ENCODE data around the gene ENOX1. TPM values are rescaled to one million over a fixed set of nuclear protein-coding genes. Genes with fewer than 3 reads are reported as not detected.

Gene ENOX1
- total RNA-seq, 1 experiment from 2014 or later: 0.26 TPM

DNA sequence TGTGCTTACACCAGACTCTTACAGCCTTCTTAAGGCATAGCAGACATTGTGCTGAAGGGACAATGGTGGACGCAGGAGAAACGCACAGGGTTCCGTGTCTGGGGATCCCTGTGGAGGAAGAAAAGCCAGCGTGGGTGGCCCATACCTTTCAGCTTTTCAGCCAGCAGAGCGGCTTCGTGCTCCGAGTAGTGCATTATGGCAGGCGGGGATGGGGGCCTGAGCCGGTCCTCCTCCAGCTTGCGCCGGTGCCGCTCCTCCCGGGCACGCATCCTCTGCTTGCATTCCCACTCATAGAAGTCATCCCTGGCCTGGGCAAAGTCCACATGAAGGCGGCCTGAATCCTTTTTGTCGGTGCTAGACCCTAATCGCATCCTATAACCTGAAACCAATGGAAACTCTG is 431.0 kb downstream of the ENOX1 start (continued):
- no peak for TF ChIP-seq SOX15 (CRISPR knock-in tag; IDR thresholded peaks at IDR 0.05)

DNA sequence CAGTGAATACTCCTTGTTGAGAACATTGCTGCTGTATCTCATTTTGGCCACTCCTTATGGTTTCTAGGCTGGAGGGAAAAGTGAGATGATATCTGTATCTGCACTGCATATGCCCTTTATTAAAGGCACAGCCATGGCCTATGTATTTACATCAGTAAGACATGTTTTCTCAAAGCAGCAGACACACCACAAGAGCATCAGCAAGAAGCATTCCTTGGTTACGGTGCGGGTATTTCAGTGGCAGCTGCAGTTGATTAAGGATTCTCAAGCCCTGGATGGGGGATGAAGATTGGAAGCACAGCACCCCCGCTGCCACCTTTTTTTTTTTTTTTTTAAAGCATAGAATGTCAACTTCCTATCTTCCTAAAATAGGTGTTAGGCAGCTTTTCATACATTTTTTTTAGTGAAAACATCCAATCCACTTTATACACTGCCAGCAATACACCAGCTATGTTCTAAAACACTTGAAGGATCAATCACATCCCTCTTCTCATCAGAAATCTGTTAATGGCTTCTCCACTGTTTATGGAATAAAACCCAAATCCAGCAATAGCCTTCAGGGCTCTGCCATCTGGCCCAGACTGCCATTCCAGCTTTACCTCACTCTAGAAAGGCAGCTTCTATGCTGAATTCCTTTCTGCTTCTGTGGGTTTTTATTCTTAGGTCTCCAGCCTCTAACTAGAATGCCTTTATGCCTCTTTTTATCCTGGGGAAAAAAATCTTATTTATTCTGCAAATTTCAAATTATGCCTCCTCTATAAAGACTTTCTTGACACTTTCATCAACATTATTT is 432.4 kb downstream of the ENOX1 start:
- Mint-ChIP-seq H3K27me3 (ENCODE audit: low read depth) (no peaks in the 10 kb centered on the region; the same call in 1 of the 2 replicates), H3K36me3 (no peaks in the 10 kb centered on the region), H3K9me3 (no peaks in the 10 kb centered on the region), H3K4me3 (no peak overlapping the region), H3K27ac (no peak overlapping the region), H3K4me1 (peaks cover 37% of the 10 kb centered on the region)
- CTCF ChIA-PET: no interaction called here
- POLR2A ChIA-PET: no interaction called here
- DNase-seq (ENCODE audit: low spot score) (no peak), ATAC-seq (no peak)
- TF ChIP-seq CBFB (CRISPR knock-in tag; IDR thresholded peaks at IDR 0.05; ENCODE audit: low read depth): no peak
- no peak for TF ChIP-seq NFATC4 (CRISPR knock-in tag; IDR thresholded peaks at IDR 0.05)
- no peak for TF ChIP-seq ETV6 (CRISPR knock-in tag; IDR thresholded peaks at IDR 0.05)
- TF ChIP-seq, protein P1, sequence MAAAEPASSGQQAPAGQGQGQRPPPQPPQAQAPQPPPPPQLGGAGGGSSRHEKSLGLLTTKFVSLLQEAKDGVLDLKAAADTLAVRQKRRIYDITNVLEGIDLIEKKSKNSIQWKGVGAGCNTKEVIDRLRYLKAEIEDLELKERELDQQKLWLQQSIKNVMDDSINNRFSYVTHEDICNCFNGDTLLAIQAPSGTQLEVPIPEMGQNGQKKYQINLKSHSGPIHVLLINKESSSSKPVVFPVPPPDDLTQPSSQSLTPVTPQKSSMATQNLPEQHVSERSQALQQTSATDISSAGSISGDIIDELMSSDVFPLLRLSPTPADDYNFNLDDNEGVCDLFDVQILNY (CRISPR knock-in tag; IDR thresholded peaks at IDR 0.05): no peak
- no peak for TF ChIP-seq GABPB1 (CRISPR knock-in tag; IDR thresholded peaks at IDR 0.05)
- no peak for TF ChIP-seq ATF2 (CRISPR knock-in tag; IDR thresholded peaks at IDR 0.05; ENCODE audit: borderline replicate concordance, low read depth)
- no peak for TF ChIP-seq ZNF232 (CRISPR knock-in tag; IDR thresholded peaks at IDR 0.05)
- no peak for TF ChIP-seq OVOL2 (CRISPR knock-in tag; IDR thresholded peaks at IDR 0.05; ENCODE audit: borderline replicate concordance)
- TF ChIP-seq MXD4 (CRISPR knock-in tag; IDR thresholded peaks at IDR 0.05; ENCODE audit: borderline replicate concordance): no peak
- no peak for TF ChIP-seq ZNF121 (CRISPR knock-in tag; IDR thresholded peaks at IDR 0.05)
- TF ChIP-seq, protein P2, sequence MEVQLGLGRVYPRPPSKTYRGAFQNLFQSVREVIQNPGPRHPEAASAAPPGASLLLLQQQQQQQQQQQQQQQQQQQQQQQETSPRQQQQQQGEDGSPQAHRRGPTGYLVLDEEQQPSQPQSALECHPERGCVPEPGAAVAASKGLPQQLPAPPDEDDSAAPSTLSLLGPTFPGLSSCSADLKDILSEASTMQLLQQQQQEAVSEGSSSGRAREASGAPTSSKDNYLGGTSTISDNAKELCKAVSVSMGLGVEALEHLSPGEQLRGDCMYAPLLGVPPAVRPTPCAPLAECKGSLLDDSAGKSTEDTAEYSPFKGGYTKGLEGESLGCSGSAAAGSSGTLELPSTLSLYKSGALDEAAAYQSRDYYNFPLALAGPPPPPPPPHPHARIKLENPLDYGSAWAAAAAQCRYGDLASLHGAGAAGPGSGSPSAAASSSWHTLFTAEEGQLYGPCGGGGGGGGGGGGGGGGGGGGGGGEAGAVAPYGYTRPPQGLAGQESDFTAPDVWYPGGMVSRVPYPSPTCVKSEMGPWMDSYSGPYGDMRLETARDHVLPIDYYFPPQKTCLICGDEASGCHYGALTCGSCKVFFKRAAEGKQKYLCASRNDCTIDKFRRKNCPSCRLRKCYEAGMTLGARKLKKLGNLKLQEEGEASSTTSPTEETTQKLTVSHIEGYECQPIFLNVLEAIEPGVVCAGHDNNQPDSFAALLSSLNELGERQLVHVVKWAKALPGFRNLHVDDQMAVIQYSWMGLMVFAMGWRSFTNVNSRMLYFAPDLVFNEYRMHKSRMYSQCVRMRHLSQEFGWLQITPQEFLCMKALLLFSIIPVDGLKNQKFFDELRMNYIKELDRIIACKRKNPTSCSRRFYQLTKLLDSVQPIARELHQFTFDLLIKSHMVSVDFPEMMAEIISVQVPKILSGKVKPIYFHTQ (CRISPR knock-in tag; IDR thresholded peaks at IDR 0.05): no peak
- TF ChIP-seq KAT7 (CRISPR knock-in tag; IDR thresholded peaks at IDR 0.05; ENCODE audit: borderline replicate concordance): no peak
- no peak for TF ChIP-seq RORB (CRISPR knock-in tag; IDR thresholded peaks at IDR 0.05)
- no peak for TF ChIP-seq TP53 (CRISPR knock-in tag; IDR thresholded peaks at IDR 0.05)
- TF ChIP-seq FOXP4 (CRISPR knock-in tag; IDR thresholded peaks at IDR 0.05): no peak
- TF ChIP-seq ZNF138 (CRISPR knock-in tag; conservative IDR thresholded peaks at IDR 0.05): no peak
- no peak for TF ChIP-seq ZNF263 (CRISPR knock-in tag; IDR thresholded peaks at IDR 0.05; ENCODE audit: low read depth)
- TF ChIP-seq STAT6 (CRISPR knock-in tag; conservative IDR thresholded peaks at IDR 0.05; ENCODE audit: low read depth): no peak
- no peak for TF ChIP-seq TEAD1 (CRISPR knock-in tag; IDR thresholded peaks at IDR 0.05)
- no peak for TF ChIP-seq ZNF423 (CRISPR knock-in tag; IDR thresholded peaks at IDR 0.05)
